OCI-LY3 (cell line): ENCODE measurements around the gene KATNIP.

Source experiments
- EZH2phosphoT487 ChIP-seq: fragments of 200-600 bp; shearing (Covaris generic); IDR thresholded peaks from 2 replicates; pipeline ENCODE4 v1.6.1; 2018; ENCODE audit warnings: antibody characterized with exemption, mixed run types, low read depth
- TF ChIP-seq, protein P1 (sequence below): fragments of 200-600, 300-600 bp; sonication (generic); IDR thresholded peaks from 2 replicates; pipeline ENCODE4 v1.5.1; 2014; ENCODE audit warnings: antibody characterized with exemption, low read length, low read depth

DNA sequence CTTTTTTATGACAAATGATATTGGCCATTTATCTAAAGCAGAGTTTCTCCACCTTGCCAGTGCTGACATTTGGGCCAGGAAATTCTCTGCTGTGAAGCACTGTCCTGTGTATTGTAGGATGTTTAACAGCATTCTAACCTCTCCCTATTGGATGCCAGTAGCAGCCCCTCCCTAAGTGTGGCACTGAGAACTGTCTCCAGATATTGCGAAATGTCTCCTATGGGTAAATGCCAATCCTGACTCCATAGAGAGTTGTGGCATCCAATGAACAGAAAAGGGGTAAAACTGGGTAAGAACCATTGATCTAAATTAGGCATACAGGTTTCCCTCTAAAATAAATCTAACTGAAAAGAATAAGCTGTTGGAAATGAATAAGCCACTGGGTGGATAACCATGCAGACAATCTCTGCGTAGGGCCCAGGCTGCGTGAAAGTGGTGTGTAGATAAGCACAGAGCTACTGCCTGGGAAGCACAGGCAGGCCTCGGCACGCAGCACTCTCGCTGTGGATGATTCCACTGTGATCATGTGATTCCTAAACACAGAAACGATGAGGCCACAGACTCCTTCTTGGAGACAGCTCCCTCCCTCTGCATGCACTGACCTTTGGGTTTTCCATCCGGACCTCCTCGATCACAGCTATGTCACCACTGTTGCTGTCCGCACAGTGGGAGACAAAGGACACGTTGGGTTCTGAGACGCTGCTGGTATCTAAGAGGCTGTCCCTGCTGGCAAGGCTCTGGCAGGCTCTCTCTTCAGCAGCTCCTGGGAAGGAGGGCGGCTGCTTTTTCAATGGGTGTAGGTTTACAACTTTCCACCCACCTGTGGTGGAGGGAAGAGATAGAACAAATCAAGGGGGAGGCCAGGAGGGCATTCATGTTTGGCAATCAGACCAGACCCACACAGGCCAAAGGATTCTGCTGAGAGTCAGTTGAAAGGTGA, 44.4 kb upstream of the KATNIP start:
- TF ChIP-seq, protein P1, sequence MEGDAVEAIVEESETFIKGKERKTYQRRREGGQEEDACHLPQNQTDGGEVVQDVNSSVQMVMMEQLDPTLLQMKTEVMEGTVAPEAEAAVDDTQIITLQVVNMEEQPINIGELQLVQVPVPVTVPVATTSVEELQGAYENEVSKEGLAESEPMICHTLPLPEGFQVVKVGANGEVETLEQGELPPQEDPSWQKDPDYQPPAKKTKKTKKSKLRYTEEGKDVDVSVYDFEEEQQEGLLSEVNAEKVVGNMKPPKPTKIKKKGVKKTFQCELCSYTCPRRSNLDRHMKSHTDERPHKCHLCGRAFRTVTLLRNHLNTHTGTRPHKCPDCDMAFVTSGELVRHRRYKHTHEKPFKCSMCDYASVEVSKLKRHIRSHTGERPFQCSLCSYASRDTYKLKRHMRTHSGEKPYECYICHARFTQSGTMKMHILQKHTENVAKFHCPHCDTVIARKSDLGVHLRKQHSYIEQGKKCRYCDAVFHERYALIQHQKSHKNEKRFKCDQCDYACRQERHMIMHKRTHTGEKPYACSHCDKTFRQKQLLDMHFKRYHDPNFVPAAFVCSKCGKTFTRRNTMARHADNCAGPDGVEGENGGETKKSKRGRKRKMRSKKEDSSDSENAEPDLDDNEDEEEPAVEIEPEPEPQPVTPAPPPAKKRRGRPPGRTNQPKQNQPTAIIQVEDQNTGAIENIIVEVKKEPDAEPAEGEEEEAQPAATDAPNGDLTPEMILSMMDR = no peak
- TF ChIP-seq EZH2phosphoT487 = no peak
